Endothelial cell of umbilical vein (primary cell): ENCODE data around the gene ADAMTS19. TPM values are rescaled to one million over a fixed set of nuclear protein-coding genes. Genes with fewer than 3 reads are reported as not detected.

Experiments
- BruUV-seq: library from RNA; stranded (reverse); fragments of 400-500 nt; replicated peaks from 2 replicates; lab custom pipeline; 2021; lab: Mats Ljungman, UMichigan
- CTCF ChIA-PET: fragments of 300-600, 350-600 bp; sonication (Branson Sonifier 250); formaldehyde crosslinking; loops from one replicate; lab custom pipeline; 2021; ENCODE audit warnings: antibody characterized with exemption, inconsistent platforms; lab: Charles Lee
- POLR2A ChIA-PET: fragments of 300-600, 350-600 bp; sonication (Branson Sonifier 250); formaldehyde crosslinking; loops from one replicate; lab custom pipeline; 2021; ENCODE audit warnings: antibody characterized with exemption, inconsistent platforms; lab: Charles Lee
- DNase-seq: peaks from one replicate; pipeline ENCODE4 v3.0.0-alpha.2; 2011; ENCODE audit warnings: low read depth, low spot score
- FAIRE-seq: peaks from 2 replicates; lab custom pipeline; 2011; peaks lifted over from hg19 to GRCh38; lab: Jason Lieb, UNC
- H2AFZ ChIP-seq: 2 replicates; pipeline ENCODE4 v1.6.0; 2012; ENCODE audit warnings: low read depth, low read length, control low read depth, inconsistent platforms
- H3K27ac ChIP-seq: 2 replicates; pipeline ENCODE4 v1.5.1; 2011; ENCODE audit warnings: low read depth, mild to moderate bottlenecking, control low read depth, low read length, moderate library complexity; ENCODE audit not compliant: insufficient read depth
- H3K27me3 ChIP-seq, 2 experiments: 2 replicates each; pipeline versions ENCODE4 v1.6.0 to v1.6.1; 2011; ENCODE audit warnings: low read length in 2 of 2, mixed read lengths in 1 of 2; ENCODE audit not compliant: control insufficient read depth in 2 of 2, insufficient read depth in 2 of 2
- H3K36me3 ChIP-seq, 2 experiments: 2 replicates in 1 of 2; 3 replicates in 1 of 2; pipeline ENCODE4 v1.5.1; 2011; ENCODE audit warnings: low read length in 2 of 2, mild to moderate bottlenecking in 1 of 2, moderate library complexity in 1 of 2; ENCODE audit not compliant: control insufficient read depth in 2 of 2, insufficient read depth in 2 of 2; ENCODE audit errors: extremely low read depth in 1 of 2
- H3K4me1 ChIP-seq: 3 replicates; pipeline ENCODE4 v1.5.1; 2011; ENCODE audit warnings: mild to moderate bottlenecking, low read length; ENCODE audit not compliant: control insufficient read depth, insufficient read depth; ENCODE audit errors: extremely low read depth
- H3K4me2 ChIP-seq: 2 replicates; pipeline ENCODE4 v1.6.1; 2011; ENCODE audit warnings: low read length, control low read depth, mixed read lengths; ENCODE audit not compliant: insufficient read depth
- H3K4me3 ChIP-seq, 3 experiments: fragments of 200-600 bp in 1 of 3; sonication (generic), shearing (Covaris generic) in 1 of 3; replicated peaks in 1 of 3; 2 replicates each; pipeline ENCODE4 v1.5.1; 2011 to 2016; ENCODE audit warnings: control low read depth in 3 of 3, low read length in 3 of 3, mild to moderate bottlenecking in 2 of 3, inconsistent platforms in 1 of 3, low read depth in 1 of 3, moderate library complexity in 1 of 3; ENCODE audit not compliant: insufficient read depth in 1 of 3
- H3K79me2 ChIP-seq: 2 replicates; pipeline ENCODE4 v1.6.0; 2012; ENCODE audit warnings: low read length, inconsistent platforms; ENCODE audit not compliant: control insufficient read depth, insufficient read depth
- H3K9ac ChIP-seq: replicated peaks from 2 replicates; pipeline ENCODE3; 2011; ENCODE audit warnings: low read length, control low read depth; ENCODE audit not compliant: insufficient read depth; ENCODE audit errors: extremely low read depth
- H3K9me1 ChIP-seq: replicated peaks from 3 replicates; pipeline ENCODE4 v1.6.0; 2011; ENCODE audit warnings: mild to moderate bottlenecking, low read length; ENCODE audit not compliant: control insufficient read depth, insufficient read depth; ENCODE audit errors: extremely low read depth
- H3K9me3 ChIP-seq: replicated peaks from 2 replicates; pipeline ENCODE4 v1.5.1; 2012; ENCODE audit warnings: low read length, inconsistent platforms; ENCODE audit not compliant: control insufficient read depth, insufficient read depth
- H4K20me1 ChIP-seq: replicated peaks from 2 replicates; pipeline ENCODE3; 2011; ENCODE audit warnings: mild to moderate bottlenecking, low read length; ENCODE audit not compliant: control insufficient read depth, insufficient read depth; ENCODE audit errors: extremely low read depth
- CTCF ChIP-seq, 2 donors: IDR thresholded peaks; 1 replicate in 1 of 2; 2 replicates in 1 of 2; pipeline ENCODE4 v1.5.1; 2011; ENCODE audit warnings: low read length in 2 of 2, mild to moderate bottlenecking in 2 of 2, moderate library complexity in 2 of 2, control low read depth in 1 of 2, inconsistent platforms in 1 of 2, low read depth in 1 of 2; ENCODE audit not compliant: insufficient read depth in 1 of 2; ENCODE audit errors: extremely low read depth in 1 of 2
- EZH2 ChIP-seq: IDR thresholded peaks from 2 replicates; pipeline ENCODE4 v1.6.1; 2012; ENCODE audit warnings: borderline replicate concordance, low read depth, mild to moderate bottlenecking, moderate library complexity, low read length, inconsistent platforms; ENCODE audit not compliant: severe bottlenecking
- FOS ChIP-seq: IDR thresholded peaks from 2 replicates; pipeline ENCODE4 v1.6.1; 2011; ENCODE audit warnings: mild to moderate bottlenecking, low read length, moderate library complexity, borderline replicate concordance; ENCODE audit not compliant: insufficient read depth
- GATA2 ChIP-seq: IDR thresholded peaks from 2 replicates; pipeline ENCODE4 v1.7.0; 2011; ENCODE audit warnings: low read depth, mild to moderate bottlenecking, moderate library complexity, mixed read lengths, low read length; ENCODE audit not compliant: insufficient read length, insufficient read depth
- JUN ChIP-seq: IDR thresholded peaks from 2 replicates; pipeline ENCODE4 v1.6.1; 2011; ENCODE audit warnings: borderline replicate concordance, low read depth; ENCODE audit not compliant: insufficient read length, insufficient read depth
- MAX ChIP-seq: IDR thresholded peaks from 2 replicates; pipeline ENCODE4 v1.6.1; 2011; ENCODE audit not compliant: insufficient read depth, insufficient read length
- MYC ChIP-seq: IDR thresholded peaks from one replicate; pipeline ENCODE4 v1.6.1; 2011; ENCODE audit warnings: mild to moderate bottlenecking, low read depth, low read length
- POLR2AphosphoS5 ChIP-seq: IDR thresholded peaks from 2 replicates; pipeline ENCODE4 v1.6.1; 2012; ENCODE audit warnings: low read depth, mild to moderate bottlenecking, control low read depth, low read length, moderate library complexity; ENCODE audit not compliant: insufficient read depth
- dilution Hi-C: fragments of 300-500 bp; cut with MboI; formaldehyde crosslinking; loops from one replicate; pipeline ENCODE4 v1.15.0; 2019; ENCODE audit warnings: low sequenced_read_pairs; ENCODE audit not compliant: extremely low pct_ligation_motif_present
- intact Hi-C: fragments of 100-400 bp; cut with micrococcal nuclease; formaldehyde crosslinking; loops from one replicate; pipeline ENCODE4 v1.10.0; 2022
- polyA plus RNA-seq, 4 experiments: library from polyadenylated mRNA; depleted of rRNA in 3 of 4; stranded (reverse) in 3 of 4; unstranded in 1 of 4; fragments of >200 nt; gene quantifications; 2 replicates each; pipeline versions ENCODE4 v1.2.1 to v1.2.3, GENCODE V29; 2011 to 2012; ENCODE audit warnings: missing spikeins in 1 of 4
- total RNA-seq: library from RNA; stranded (reverse); gene quantifications from 2 replicates; pipeline ENCODE4 v1.2.3, GENCODE V29; 2021

ADAMTS19 gene
- total and polyA plus RNA-seq, 2 donors (not counting 3 experiments of a cell fraction or from before 2014, with no cell fraction given): not detected

DNA sequence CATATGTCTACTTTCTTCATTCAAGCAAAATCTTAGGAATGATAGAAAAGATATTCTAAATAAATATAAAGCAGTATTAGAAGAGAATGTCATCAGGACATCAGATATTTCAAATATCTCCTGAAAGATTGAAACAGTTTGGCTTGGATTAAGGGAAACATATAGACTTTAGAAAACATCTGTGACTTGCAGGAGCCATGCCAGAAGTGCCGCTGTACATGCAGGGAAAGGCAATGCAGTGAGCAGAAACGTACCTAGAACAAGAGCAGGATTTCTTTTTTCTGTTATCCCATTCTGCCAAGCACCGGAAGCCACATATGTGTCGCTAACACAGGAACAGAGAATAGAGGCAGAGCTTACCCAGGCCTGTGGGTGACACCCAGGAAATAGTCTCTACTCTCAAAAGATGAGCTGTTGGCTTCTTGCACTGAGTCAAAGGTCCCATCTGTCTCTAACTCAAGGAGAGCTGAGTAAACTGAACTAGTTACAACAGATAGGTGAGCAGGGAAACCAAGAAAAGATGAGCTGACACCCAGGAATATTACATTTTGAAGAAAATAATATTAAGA, 5.8 kb downstream of the ADAMTS19 start:
- peaks cover 12 to 23% of the 10 kb centered on the region in 2 experiments for H3K27me3 ChIP-seq
- no peak overlapping the region for H3K4me2 ChIP-seq
- no peaks in the 10 kb centered on the region for H3K9me1 ChIP-seq
- H2AFZ ChIP-seq: no peak overlapping the region
- no peak overlapping the region for H3K9ac ChIP-seq
- no peaks in the 10 kb centered on the region for H3K79me2 ChIP-seq
- no peak for DNase-seq
- H3K9me3 ChIP-seq: no peaks in the 10 kb centered on the region
- H3K4me1 ChIP-seq: peaks cover 1% of the 10 kb centered on the region
- no peak overlapping the region for H3K4me3 ChIP-seq
- FAIRE-seq: no peak
- intact Hi-C loops (no loop called here), dilution Hi-C loops (no loop called here)
- H3K27ac ChIP-seq: no peak overlapping the region
- BruUV-seq: no TSS peak
- TF ChIP-seq POLR2AphosphoS5 (no peak), MAX (no peak), CTCF (IDR thresholded peaks at IDR 0.05; ENCODE audit: extremely low read depth in 1 of 2, insufficient read depth in 1 of 2, low read depth in 1 of 2, low read length in 2 of 2) (no peak), GATA2 (no peak), EZH2 (no peak), MYC (no peak), FOS (no peak), JUN (no peak)
- ChIA-PET CTCF (interaction anchor here (0.7 kb wide), 1 partner anchor 142 kb away, joined by 3 read pairs; no protein-coding TSS in a partner anchor), POLR2A (no interaction called here)
- no peaks in the 10 kb centered on the region for H4K20me1 ChIP-seq
- no peaks in the 10 kb centered on the region for H3K36me3 ChIP-seq
